Measurements from ENCODE around the gene SPATA24. TPM values are rescaled to one million over a fixed set of nuclear protein-coding genes. Genes with fewer than 3 reads are reported as not detected.
"Not testable (repeated sequence)": the region's sequence is repeated elsewhere in the genome, so short reads cannot be mapped to it uniquely, and the experiment has no call there.

SPATA24 gene
- polyA plus RNA-seq, 1 donor from 2014 or later, result 6.7 TPM

DNA sequence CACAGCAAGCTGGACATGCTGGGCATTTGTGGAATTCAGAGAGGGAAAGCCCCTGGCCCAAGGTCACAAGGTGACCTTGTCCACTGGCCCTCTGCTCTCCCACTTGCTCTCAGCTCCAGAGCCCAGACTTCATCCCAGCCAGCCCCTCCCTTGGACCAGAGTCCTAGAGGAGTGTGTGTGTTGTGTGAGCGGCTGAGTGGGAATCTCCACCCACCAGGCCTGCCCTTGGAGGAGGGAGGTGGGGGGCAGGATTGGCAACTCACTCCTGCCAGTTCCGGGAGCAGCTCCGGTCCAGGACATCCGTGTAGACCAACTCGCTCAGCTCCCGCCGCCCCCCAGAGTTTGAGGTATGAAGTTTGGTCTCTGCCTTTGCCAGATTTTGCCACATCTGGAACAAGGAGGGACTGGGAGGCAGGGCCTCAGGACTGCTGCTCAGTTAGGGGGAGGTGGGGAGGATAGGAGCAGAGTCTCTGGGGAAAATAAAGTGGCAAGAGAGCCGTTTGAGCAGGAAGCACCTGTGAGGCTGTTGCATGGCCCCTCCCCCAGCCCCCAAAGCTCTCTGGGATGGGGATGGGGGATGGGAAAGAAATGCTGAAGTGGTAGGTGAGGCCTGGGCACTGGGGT, 15.6 kb downstream of the SPATA24 start:
- Histone ChIP-seq H3K27me3 (ENCODE audit: insufficient read depth, low read depth, low read length) (peaks cover 23% of the 10 kb centered on the region), H3K27ac (ENCODE audit: low read length) (no peak overlapping the region), H3K4me2 (ENCODE audit: low read length) (no peak overlapping the region), H3K79me2 (replicated peaks; ENCODE audit: insufficient read depth, low read length) (no peaks in the 10 kb centered on the region), H3K9me2 (ENCODE audit: insufficient read depth, low read length) (no peaks in the 10 kb centered on the region), H3K36me3 (ENCODE audit: insufficient read depth, low read length) (no peaks in the 10 kb centered on the region), H4K20me1 (ENCODE audit: insufficient read depth) (no peaks in the 10 kb centered on the region), H3K9me3 (ENCODE audit: low read length) (no peaks in the 10 kb centered on the region), H2AFZ (ENCODE audit: low read depth, low read length) (no peak overlapping the region), H3K4me3 (ENCODE audit: low read length) (no peak overlapping the region), H3F3A (ENCODE audit: insufficient read depth, low read length, poor library complexity, severe bottlenecking) (no peaks in the 10 kb centered on the region), H3K9ac (ENCODE audit: low read length) (no peak overlapping the region)
- TF ChIP-seq RAD21 (conservative IDR thresholded peaks at IDR 0.05) (no peak), TAF1 (IDR thresholded peaks at IDR 0.05; ENCODE audit: low read depth) (no peak), MXI1 (conservative IDR thresholded peaks at IDR 0.05; ENCODE audit: poor library complexity, severe bottlenecking) (no peak), REST (IDR thresholded peaks at IDR 0.05; ENCODE audit: borderline replicate concordance) (no peak), POLR2AphosphoS5 (IDR thresholded peaks at IDR 0.05) (no peak), SMC3 (conservative IDR thresholded peaks at IDR 0.05; ENCODE audit: poor library complexity) (no peak), EP300 (conservative IDR thresholded peaks at IDR 0.05; ENCODE audit: poor library complexity, severe bottlenecking) (no peak), EZH2 (IDR thresholded peaks at IDR 0.05; ENCODE audit: borderline replicate concordance, insufficient read depth, low read length, poor library complexity, severe bottlenecking) (no peak)
- TF ChIP-seq, protein P1, sequence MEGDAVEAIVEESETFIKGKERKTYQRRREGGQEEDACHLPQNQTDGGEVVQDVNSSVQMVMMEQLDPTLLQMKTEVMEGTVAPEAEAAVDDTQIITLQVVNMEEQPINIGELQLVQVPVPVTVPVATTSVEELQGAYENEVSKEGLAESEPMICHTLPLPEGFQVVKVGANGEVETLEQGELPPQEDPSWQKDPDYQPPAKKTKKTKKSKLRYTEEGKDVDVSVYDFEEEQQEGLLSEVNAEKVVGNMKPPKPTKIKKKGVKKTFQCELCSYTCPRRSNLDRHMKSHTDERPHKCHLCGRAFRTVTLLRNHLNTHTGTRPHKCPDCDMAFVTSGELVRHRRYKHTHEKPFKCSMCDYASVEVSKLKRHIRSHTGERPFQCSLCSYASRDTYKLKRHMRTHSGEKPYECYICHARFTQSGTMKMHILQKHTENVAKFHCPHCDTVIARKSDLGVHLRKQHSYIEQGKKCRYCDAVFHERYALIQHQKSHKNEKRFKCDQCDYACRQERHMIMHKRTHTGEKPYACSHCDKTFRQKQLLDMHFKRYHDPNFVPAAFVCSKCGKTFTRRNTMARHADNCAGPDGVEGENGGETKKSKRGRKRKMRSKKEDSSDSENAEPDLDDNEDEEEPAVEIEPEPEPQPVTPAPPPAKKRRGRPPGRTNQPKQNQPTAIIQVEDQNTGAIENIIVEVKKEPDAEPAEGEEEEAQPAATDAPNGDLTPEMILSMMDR (IDR thresholded peaks at IDR 0.05; ENCODE audit: poor library complexity, severe bottlenecking), result no peak

DNA sequence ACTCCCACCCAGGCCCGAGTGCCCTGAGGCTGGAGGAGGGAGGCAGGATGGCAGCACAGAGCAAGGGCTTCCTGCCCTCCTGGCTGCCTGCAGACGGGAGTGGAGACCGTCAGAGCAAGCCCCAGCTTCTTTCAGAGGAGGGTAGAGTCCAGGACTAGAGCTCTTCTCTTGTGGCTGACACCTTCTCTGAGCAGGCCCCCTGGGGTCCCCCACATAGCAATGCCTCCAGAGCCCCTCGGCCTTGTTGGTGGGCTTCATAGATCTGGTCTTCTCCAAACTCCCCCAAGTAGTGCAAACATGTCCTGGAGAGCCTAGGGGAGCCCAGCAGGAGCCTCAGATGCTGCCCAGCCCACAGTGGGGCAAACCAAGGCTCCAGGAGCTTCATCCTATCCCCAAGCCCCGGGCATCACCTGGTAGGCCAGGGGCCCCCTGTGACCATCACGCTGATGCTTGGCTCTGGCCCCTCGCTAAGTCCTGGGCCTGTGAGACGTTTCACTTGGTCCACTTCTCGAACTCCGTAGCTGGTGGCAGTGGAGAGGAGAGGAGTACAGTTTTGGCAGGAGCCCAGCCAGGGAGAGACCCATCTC, 16.2 kb downstream of the SPATA24 start:
- Histone ChIP-seq H3K9ac (ENCODE audit: low read length) (no peak overlapping the region), H3F3A (ENCODE audit: insufficient read depth, low read length, poor library complexity, severe bottlenecking) (no peaks in the 10 kb centered on the region), H2AFZ (ENCODE audit: low read depth, low read length) (no peak overlapping the region), H3K4me3 (ENCODE audit: low read length) (no peak overlapping the region), H3K9me3 (ENCODE audit: low read length) (no peaks in the 10 kb centered on the region), H3K9me2 (ENCODE audit: insufficient read depth, low read length) (no peaks in the 10 kb centered on the region), H3K36me3 (ENCODE audit: insufficient read depth, low read length) (no peaks in the 10 kb centered on the region), H3K27me3 (ENCODE audit: insufficient read depth, low read depth, low read length) (peaks cover 16% of the 10 kb centered on the region), H3K79me2 (replicated peaks; ENCODE audit: insufficient read depth, low read length) (no peaks in the 10 kb centered on the region), H3K4me2 (ENCODE audit: low read length) (no peak overlapping the region), H3K27ac (ENCODE audit: low read length) (no peak overlapping the region), H4K20me1 (ENCODE audit: insufficient read depth) (no peaks in the 10 kb centered on the region)
- TF ChIP-seq REST (IDR thresholded peaks at IDR 0.05; ENCODE audit: borderline replicate concordance) (no peak), EP300 (conservative IDR thresholded peaks at IDR 0.05; ENCODE audit: poor library complexity, severe bottlenecking) (no peak), POLR2AphosphoS5 (IDR thresholded peaks at IDR 0.05) (no peak), TAF1 (IDR thresholded peaks at IDR 0.05; ENCODE audit: low read depth) (no peak), EZH2 (IDR thresholded peaks at IDR 0.05; ENCODE audit: borderline replicate concordance, insufficient read depth, low read length, poor library complexity, severe bottlenecking) (no peak), SMC3 (conservative IDR thresholded peaks at IDR 0.05; ENCODE audit: poor library complexity) (no peak), RAD21 (conservative IDR thresholded peaks at IDR 0.05) (no peak), MXI1 (conservative IDR thresholded peaks at IDR 0.05; ENCODE audit: poor library complexity, severe bottlenecking) (no peak)

- not testable (repeated sequence) for H3K9ac ChIP-seq (ENCODE audit: low read length); H3K79me2 ChIP-seq (replicated peaks; ENCODE audit: insufficient read depth, low read length); H3F3A ChIP-seq (ENCODE audit: insufficient read depth, low read length, poor library complexity, severe bottlenecking); H3K27ac ChIP-seq (ENCODE audit: low read length); H3K27me3 ChIP-seq (ENCODE audit: insufficient read depth, low read depth, low read length); H3K9me3 ChIP-seq (ENCODE audit: low read length); H4K20me1 ChIP-seq (ENCODE audit: insufficient read depth); H3K9me2 ChIP-seq (ENCODE audit: insufficient read depth, low read length); H3K36me3 ChIP-seq (ENCODE audit: insufficient read depth, low read length); H2AFZ ChIP-seq (ENCODE audit: low read depth, low read length); H3K4me2 ChIP-seq (ENCODE audit: low read length); H3K4me3 ChIP-seq (ENCODE audit: low read length)
Measured at GRCh38 chr5:139386956-139387355, 16.9 kb downstream of the SPATA24 start.

Measured in neural cell (in vitro differentiated cells).